ENCODE results near the gene TBC1D2. TPM values are rescaled to one million over a fixed set of nuclear protein-coding genes. Genes with fewer than 3 reads are reported as not detected.

TBC1D2 gene
- total and polyA plus RNA-seq, 2 experiments from 2014 or later: 3.7 to 6.8 TPM

DNA sequence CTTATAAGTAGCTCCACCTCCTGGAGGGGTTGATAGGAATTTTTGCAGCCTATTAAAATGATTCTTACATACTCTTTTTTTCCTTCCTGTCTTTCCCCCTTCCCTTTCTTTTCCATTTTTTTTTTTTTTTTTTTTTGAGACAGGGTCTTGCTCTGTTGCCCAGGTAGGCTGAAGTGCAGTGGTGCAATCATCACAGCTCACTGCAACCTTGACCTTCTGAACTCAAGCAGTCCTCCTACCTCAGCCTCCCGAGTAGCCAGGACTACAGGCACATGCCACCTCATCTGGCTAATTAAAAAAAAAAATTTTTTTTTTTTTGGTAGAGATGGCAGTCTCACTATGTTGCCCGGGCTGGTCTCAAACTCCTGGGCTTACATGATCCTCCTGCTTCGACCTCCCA, 4.3 kb upstream of the TBC1D2 start:
- Histone ChIP-seq H3K27me3 (ENCODE audit: insufficient read depth) (no peaks in the 10 kb centered on the region), H3K79me2 (replicated peaks; ENCODE audit: insufficient read depth) (peaks cover 2% of the 10 kb centered on the region), H3F3A (replicated peaks; ENCODE audit: low read depth) (peaks cover 10% of the 10 kb centered on the region; the same call in 1 of the 2 replicates), H2AFZ (no peak overlapping the region), H3K27ac (ENCODE audit: low read depth) (no peak overlapping the region), H3K4me3 (no peak overlapping the region), H4K20me1 (replicated peaks; ENCODE audit: insufficient read depth) (peaks cover under 1% of the 10 kb centered on the region; the same call in 1 of the 2 replicates), H3K4me1 (ENCODE audit: insufficient read depth) (peaks cover 10% of the 10 kb centered on the region; the same call in 1 of the 2 replicates), H3K4me2 (no peak overlapping the region), H3K36me3 (ENCODE audit: insufficient read depth) (no peaks in the 10 kb centered on the region), H3K9me2 (ENCODE audit: insufficient read depth) (no peaks in the 10 kb centered on the region)
- no peak overlapping the region for H3K27ac Mint-ChIP-seq
- H3K4me3 Mint-ChIP-seq: no peak overlapping the region
- H3K27me3 Mint-ChIP-seq (ENCODE audit: insufficient read depth, low read depth, poor library complexity): peaks cover 4% of the 10 kb centered on the region
- no peak for DNase-seq (ENCODE audit: low spot score)
- peaks cover 13% of the 10 kb centered on the region; the same call in 2 of the 3 replicates for H3K4me1 Mint-ChIP-seq
- no peaks in the 10 kb centered on the region for H3K9me3 Mint-ChIP-seq
- H3K36me3 Mint-ChIP-seq (ENCODE audit: low read depth): no peaks in the 10 kb centered on the region
- no peak for TF ChIP-seq EZH2phosphoT487 (IDR thresholded peaks at IDR 0.05; ENCODE audit: unreplicated experiment)
- TF ChIP-seq, protein P1, sequence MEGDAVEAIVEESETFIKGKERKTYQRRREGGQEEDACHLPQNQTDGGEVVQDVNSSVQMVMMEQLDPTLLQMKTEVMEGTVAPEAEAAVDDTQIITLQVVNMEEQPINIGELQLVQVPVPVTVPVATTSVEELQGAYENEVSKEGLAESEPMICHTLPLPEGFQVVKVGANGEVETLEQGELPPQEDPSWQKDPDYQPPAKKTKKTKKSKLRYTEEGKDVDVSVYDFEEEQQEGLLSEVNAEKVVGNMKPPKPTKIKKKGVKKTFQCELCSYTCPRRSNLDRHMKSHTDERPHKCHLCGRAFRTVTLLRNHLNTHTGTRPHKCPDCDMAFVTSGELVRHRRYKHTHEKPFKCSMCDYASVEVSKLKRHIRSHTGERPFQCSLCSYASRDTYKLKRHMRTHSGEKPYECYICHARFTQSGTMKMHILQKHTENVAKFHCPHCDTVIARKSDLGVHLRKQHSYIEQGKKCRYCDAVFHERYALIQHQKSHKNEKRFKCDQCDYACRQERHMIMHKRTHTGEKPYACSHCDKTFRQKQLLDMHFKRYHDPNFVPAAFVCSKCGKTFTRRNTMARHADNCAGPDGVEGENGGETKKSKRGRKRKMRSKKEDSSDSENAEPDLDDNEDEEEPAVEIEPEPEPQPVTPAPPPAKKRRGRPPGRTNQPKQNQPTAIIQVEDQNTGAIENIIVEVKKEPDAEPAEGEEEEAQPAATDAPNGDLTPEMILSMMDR (conservative IDR thresholded peaks at IDR 0.05; ENCODE audit: low read depth in 2 of 2): 0 out of 4 replicates have a peak, but pooled peaks of 1 of the 2 experiments have one; percentile 8
- ATAC-seq: no peak

DNA sequence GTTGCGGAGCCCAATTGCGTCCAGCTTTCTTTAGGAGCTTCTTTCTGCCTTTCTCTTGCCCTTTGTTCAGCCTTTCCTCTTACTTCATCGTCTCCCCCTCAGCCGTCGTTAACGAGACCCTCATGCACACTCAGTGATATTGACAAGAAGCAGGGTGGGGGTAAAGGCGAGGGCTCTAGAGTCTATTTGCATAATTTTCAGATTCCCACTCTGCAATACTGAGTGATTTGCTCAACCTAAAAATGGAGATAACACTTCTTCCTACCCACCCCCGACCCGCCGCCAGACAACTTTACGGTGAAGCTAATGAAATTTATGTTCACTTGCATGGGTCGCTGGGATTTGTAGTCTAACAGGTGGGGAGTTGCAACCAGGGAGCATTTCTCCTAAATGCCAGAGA, 1.3 kb upstream of the TBC1D2 start:
- ATAC-seq (no peak), DNase-seq (ENCODE audit: low spot score) (peak; percentile 47)
- Histone ChIP-seq H3K79me2 (replicated peaks; ENCODE audit: insufficient read depth) (peaks cover 10% of the 10 kb centered on the region), H3K27me3 (ENCODE audit: insufficient read depth) (no peaks in the 10 kb centered on the region), H3K4me1 (ENCODE audit: insufficient read depth) (peaks cover 15% of the 10 kb centered on the region; the same call in 1 of the 2 replicates), H3K4me3 (peak overlapping the region; percentile 92), H4K20me1 (replicated peaks; ENCODE audit: insufficient read depth) (peaks cover 11% of the 10 kb centered on the region), H3K36me3 (ENCODE audit: insufficient read depth) (no peaks in the 10 kb centered on the region), H3K9me2 (ENCODE audit: insufficient read depth) (no peaks in the 10 kb centered on the region), H3F3A (replicated peaks; ENCODE audit: low read depth) (peaks cover 12% of the 10 kb centered on the region; the same call in 1 of the 2 replicates), H3K4me2 (peak overlapping the region; percentile 81), H3K27ac (ENCODE audit: low read depth) (peak overlapping the region; percentile 91), H2AFZ (peak overlapping the region; percentile 78)
- Mint-ChIP-seq H3K27me3 (ENCODE audit: insufficient read depth, low read depth, poor library complexity) (peaks cover 6% of the 10 kb centered on the region), H3K4me1 (peaks cover 23% of the 10 kb centered on the region), H3K4me3 (peak overlapping the region; percentile 83), H3K36me3 (ENCODE audit: low read depth) (no peaks in the 10 kb centered on the region), H3K9me3 (no peaks in the 10 kb centered on the region), H3K27ac (peak overlapping the region; percentile 98)
- TF ChIP-seq, protein P1 (conservative IDR thresholded peaks at IDR 0.05; ENCODE audit: low read depth in 2 of 2): no peak
- no peak for TF ChIP-seq ZNF331 (CRISPR knock-in tag; IDR thresholded peaks at IDR 0.05; ENCODE audit: low read depth)
- no peak for TF ChIP-seq JUNB (IDR thresholded peaks at IDR 0.05; ENCODE audit: unreplicated experiment)
- no peak for TF ChIP-seq EZH2 (IDR thresholded peaks at IDR 0.05; ENCODE audit: low read depth, unreplicated experiment)
- TF ChIP-seq STAT1 (IDR thresholded peaks at IDR 0.05; ENCODE audit: unreplicated experiment): no peak
- no peak for TF ChIP-seq EZH2phosphoT487 (IDR thresholded peaks at IDR 0.05; ENCODE audit: unreplicated experiment)
- TF ChIP-seq POLR2AphosphoS5 (IDR thresholded peaks at IDR 0.05; ENCODE audit: low read depth): no peak; the same call in 1 of the 2 replicates
